HG03575 (cell line): ENCODE results near the gene BUB1B.

ENCODE experiments used
- ATAC-seq: cut with Tn5 transposase; IDR thresholded peaks from one replicate; pipeline ENCODE4 v1.9.1; 2021; ENCODE audit not compliant: unreplicated experiment, insufficient number of reproducible peaks, low FRiP score; ENCODE audit errors: extremely low read depth

Gene BUB1B

GRCh38 chr15:40233727-40234577 is 73.1 kb downstream of the BUB1B start:
- no peak for ATAC-seq

- no peak for ATAC-seq
These were observed 73.9 kb downstream of the BUB1B start for GRCh38 chr15:40234783-40235182.

- no peak for ATAC-seq
These were observed 74.5 kb downstream of the BUB1B start for GRCh38 chr15:40235201-40235885.

- ATAC-seq = no peak
These were observed 77.9 kb downstream of the BUB1B start, which contains the start of gene PAK6 for GRCh38 chr15:40238532-40239403. Gene PAK6 (plus strand): TSS chr15:40239063. CDS start chr15:40264786, 25,723 bp downstream.

- ATAC-seq = no peak
These were observed 78.5 kb downstream of the BUB1B start for GRCh38 chr15:40239404-40239692.

- no peak for ATAC-seq
These were observed 79.1 kb downstream of the BUB1B start for GRCh38 chr15:40239693-40240618.

GRCh38 chr15:40240619-40241221 is 79.9 kb downstream of the BUB1B start:
- ATAC-seq = no peak

- ATAC-seq = no peak
These were observed 80.7 kb downstream of the BUB1B start for GRCh38 chr15:40241269-40242212.

GRCh38 chr15:40242213-40242599 is 81.3 kb downstream of the BUB1B start:
- ATAC-seq = no peak

- no peak for ATAC-seq
These were observed 81.7 kb downstream of the BUB1B start for GRCh38 chr15:40242601-40243000.

GRCh38 chr15:40243126-40243810 is 82.4 kb downstream of the BUB1B start:
- no peak for ATAC-seq

- ATAC-seq = no peak
These were observed 84.2 kb downstream of the BUB1B start for GRCh38 chr15:40244961-40245523.

GRCh38 chr15:40245666-40246450 is 85.0 kb downstream of the BUB1B start:
- ATAC-seq = no peak

GRCh38 chr15:40246496-40247280 is 85.8 kb downstream of the BUB1B start:
- no peak for ATAC-seq

- no peak for ATAC-seq
These were observed 86.6 kb downstream of the BUB1B start for GRCh38 chr15:40247406-40247971.
